HEK293 (cell line): ENCODE results near the gene CNGB1.

ENCODE experiments used
- CTCF ChIA-PET: fragments of 350-600 bp; formaldehyde crosslinking; extraction: SDS; loops from one replicate; lab custom pipeline; 2021; ENCODE audit warnings: antibody characterized with exemption; lab: Yijun Ruan, JAX
- POLR2A ChIA-PET: fragments of 300-600 bp; formaldehyde crosslinking; extraction: SDS; loops from one replicate; lab custom pipeline; 2020; ENCODE audit warnings: antibody characterized with exemption, inconsistent platforms; lab: Yijun Ruan, JAX
- H3K27ac ChIP-seq: fragments of 200-500 bp; sonication (Bioruptor generic); 2 replicates; pipeline ENCODE4 v1.5.1; 2014; ENCODE audit warnings: low read depth, low read length, control low read depth, inconsistent platforms; ENCODE audit errors: extremely low read depth
- H3K36me3 ChIP-seq, 2 experiments: fragments of 200-500 bp in 1 of 2; sonication (Bioruptor generic) in 1 of 2; 1 replicate in 1 of 2; 2 replicates in 1 of 2; pipeline ENCODE4 v1.5.1; 2014 to 2017; ENCODE audit warnings: inconsistent platforms in 2 of 2, low read length in 2 of 2; ENCODE audit not compliant: control insufficient read depth in 2 of 2, insufficient read depth in 1 of 2
- H3K4me1 ChIP-seq: fragments of 200-500 bp; sonication (Bioruptor generic); 2 replicates; pipeline ENCODE4 v1.5.1; 2014; ENCODE audit warnings: mild to moderate bottlenecking, low read length, inconsistent platforms; ENCODE audit not compliant: control insufficient read depth, insufficient read depth
- H3K4me3 ChIP-seq: 2 replicates; pipeline ENCODE4 v1.5.1; 2011; ENCODE audit warnings: low read depth, mild to moderate bottlenecking, control low read depth, low read length, moderate library complexity
- H3K9me3 ChIP-seq: fragments of 200-500 bp; sonication (Bioruptor generic); 2 replicates; pipeline ENCODE4 v1.5.1; 2014; ENCODE audit warnings: low read depth, low read length, inconsistent platforms; ENCODE audit not compliant: control insufficient read depth, insufficient read depth
- GLIS1 ChIP-seq: fragments of 450-650 bp; formaldehyde crosslinking; IDR thresholded peaks from 2 replicates; pipeline ENCODE4 v1.5.1; 2016; ENCODE audit warnings: missing biosample characterization, missing genetic modification characterization
- GLIS2 ChIP-seq: fragments of 450-650 bp; formaldehyde crosslinking; IDR thresholded peaks from 2 replicates; pipeline ENCODE4 v1.5.1; 2016; ENCODE audit warnings: missing biosample characterization, missing genetic modification characterization
- SP7 ChIP-seq: fragments of 450-650 bp; formaldehyde crosslinking; IDR thresholded peaks from 2 replicates; pipeline ENCODE4 v1.5.1; 2016; ENCODE audit warnings: missing biosample characterization, missing genetic modification characterization
- ZFHX2 ChIP-seq: fragments of 450-650 bp; formaldehyde crosslinking; conservative IDR thresholded peaks from 2 replicates; pipeline ENCODE4 v1.5.1; 2016; ENCODE audit warnings: missing biosample characterization, missing genetic modification characterization
- ZNF138 ChIP-seq: fragments of 450-650 bp; formaldehyde crosslinking; IDR thresholded peaks from 2 replicates; pipeline ENCODE4 v1.5.1; 2016; ENCODE audit warnings: missing biosample characterization, missing genetic modification characterization, borderline replicate concordance
- ZNF423 ChIP-seq: fragments of 450-650 bp; formaldehyde crosslinking; IDR thresholded peaks from 2 replicates; pipeline ENCODE4 v1.5.1; 2016; ENCODE audit warnings: missing biosample characterization, missing genetic modification characterization
- ZNF433 ChIP-seq: fragments of 450-650 bp; formaldehyde crosslinking; IDR thresholded peaks from 2 replicates; pipeline ENCODE4 v1.5.1; 2016; ENCODE audit warnings: missing biosample characterization, missing genetic modification characterization, low read depth
- ZNF600 ChIP-seq: fragments of 450-650 bp; formaldehyde crosslinking; IDR thresholded peaks from 2 replicates; pipeline ENCODE4 v1.5.1; 2016; ENCODE audit warnings: missing biosample characterization, missing genetic modification characterization
- ZNF677 ChIP-seq: fragments of 450-650 bp; IDR thresholded peaks from 2 replicates; pipeline ENCODE4 v1.5.0; 2018; ENCODE audit warnings: missing biosample characterization, mild to moderate bottlenecking, missing genetic modification characterization, moderate library complexity
- ZNF707 ChIP-seq: fragments of 450-650 bp; formaldehyde crosslinking; IDR thresholded peaks from 2 replicates; pipeline ENCODE4 v1.5.1; 2016; ENCODE audit warnings: missing biosample characterization, missing genetic modification characterization
- ZNF791 ChIP-seq: fragments of 450-650 bp; formaldehyde crosslinking; IDR thresholded peaks from 2 replicates; pipeline ENCODE4 v1.5.1; 2016; ENCODE audit warnings: missing biosample characterization, missing genetic modification characterization
- ZNF792 ChIP-seq: fragments of 450-650 bp; formaldehyde crosslinking; IDR thresholded peaks from 2 replicates; pipeline ENCODE4 v1.5.1; 2016; ENCODE audit warnings: missing biosample characterization, missing genetic modification characterization
- TF ChIP-seq, protein P1 (sequence below): fragments of 450-650 bp; formaldehyde crosslinking; IDR thresholded peaks from 2 replicates; pipeline ENCODE4 v1.5.1; 2016; ENCODE audit warnings: missing biosample characterization, missing genetic modification characterization, borderline replicate concordance
- TF ChIP-seq, protein P2 (sequence below): fragments of 450-650 bp; formaldehyde crosslinking; IDR thresholded peaks from 2 replicates; pipeline ENCODE4 v1.5.1; 2016; ENCODE audit warnings: missing biosample characterization, missing genetic modification characterization
- TF ChIP-seq, protein P3 (sequence below): fragments of 450-650 bp; formaldehyde crosslinking; IDR thresholded peaks from 2 replicates; pipeline ENCODE4 v1.5.1; 2016; ENCODE audit warnings: missing biosample characterization, missing genetic modification characterization, borderline replicate concordance
- TF ChIP-seq, protein P4 (sequence below): fragments of 450-650 bp; formaldehyde crosslinking; IDR thresholded peaks from 2 replicates; pipeline ENCODE4 v1.5.1; 2016; ENCODE audit warnings: missing biosample characterization, missing genetic modification characterization
- TF ChIP-seq, protein P5 (sequence below): fragments of 450-650 bp; formaldehyde crosslinking; IDR thresholded peaks from 2 replicates; pipeline ENCODE4 v1.5.1; 2016; ENCODE audit warnings: missing biosample characterization, missing genetic modification characterization
- TF ChIP-seq, protein P6 (sequence below): fragments of 450-650 bp; formaldehyde crosslinking; optimal IDR thresholded peaks from 2 replicates; pipeline ENCODE3; 2016; ENCODE audit warnings: missing biosample characterization, mild to moderate bottlenecking, missing genetic modification characterization
- TF ChIP-seq, protein P7 (sequence below): fragments of 450-650 bp; formaldehyde crosslinking; IDR thresholded peaks from 2 replicates; pipeline ENCODE4 v1.5.1; 2016; ENCODE audit warnings: missing biosample characterization, missing genetic modification characterization

Gene CNGB1

DNA sequence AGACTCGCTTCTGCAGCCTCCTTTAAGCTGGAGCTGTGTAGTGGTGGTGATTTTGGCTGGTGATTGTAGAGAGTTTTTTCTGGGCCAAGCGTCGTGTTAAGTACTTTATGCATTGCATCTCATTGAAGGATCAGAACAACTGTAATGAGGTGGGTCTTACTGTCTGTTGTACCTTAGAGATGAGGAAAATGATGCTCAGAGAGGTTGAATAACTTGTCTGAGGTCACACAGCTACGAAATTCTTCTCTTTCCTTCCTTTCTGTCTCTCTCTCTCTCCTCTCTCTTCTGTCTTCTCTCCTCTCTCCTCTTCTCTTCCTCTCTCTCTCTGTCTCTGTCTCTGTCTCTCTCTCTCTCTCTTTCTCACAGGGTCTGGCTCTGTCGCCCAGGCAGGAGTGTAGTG is 82.8 kb downstream of the CNGB1 start:
- ChIA-PET POLR2A (no interaction called here), CTCF (interaction anchor here (0.8 to 4.5 kb wide), 4 partner anchors 11 to 131 kb away, joined by 3 to 25 read pairs (median 3); no protein-coding TSS in a partner anchor)
- no peak overlapping the region for H3K4me3 ChIP-seq
- no peaks in the 10 kb centered on the region for H3K9me3 ChIP-seq
- no peak overlapping the region for H3K27ac ChIP-seq
- H3K36me3 ChIP-seq = no peaks in the 10 kb centered on the region
- TF ChIP-seq, protein P1, sequence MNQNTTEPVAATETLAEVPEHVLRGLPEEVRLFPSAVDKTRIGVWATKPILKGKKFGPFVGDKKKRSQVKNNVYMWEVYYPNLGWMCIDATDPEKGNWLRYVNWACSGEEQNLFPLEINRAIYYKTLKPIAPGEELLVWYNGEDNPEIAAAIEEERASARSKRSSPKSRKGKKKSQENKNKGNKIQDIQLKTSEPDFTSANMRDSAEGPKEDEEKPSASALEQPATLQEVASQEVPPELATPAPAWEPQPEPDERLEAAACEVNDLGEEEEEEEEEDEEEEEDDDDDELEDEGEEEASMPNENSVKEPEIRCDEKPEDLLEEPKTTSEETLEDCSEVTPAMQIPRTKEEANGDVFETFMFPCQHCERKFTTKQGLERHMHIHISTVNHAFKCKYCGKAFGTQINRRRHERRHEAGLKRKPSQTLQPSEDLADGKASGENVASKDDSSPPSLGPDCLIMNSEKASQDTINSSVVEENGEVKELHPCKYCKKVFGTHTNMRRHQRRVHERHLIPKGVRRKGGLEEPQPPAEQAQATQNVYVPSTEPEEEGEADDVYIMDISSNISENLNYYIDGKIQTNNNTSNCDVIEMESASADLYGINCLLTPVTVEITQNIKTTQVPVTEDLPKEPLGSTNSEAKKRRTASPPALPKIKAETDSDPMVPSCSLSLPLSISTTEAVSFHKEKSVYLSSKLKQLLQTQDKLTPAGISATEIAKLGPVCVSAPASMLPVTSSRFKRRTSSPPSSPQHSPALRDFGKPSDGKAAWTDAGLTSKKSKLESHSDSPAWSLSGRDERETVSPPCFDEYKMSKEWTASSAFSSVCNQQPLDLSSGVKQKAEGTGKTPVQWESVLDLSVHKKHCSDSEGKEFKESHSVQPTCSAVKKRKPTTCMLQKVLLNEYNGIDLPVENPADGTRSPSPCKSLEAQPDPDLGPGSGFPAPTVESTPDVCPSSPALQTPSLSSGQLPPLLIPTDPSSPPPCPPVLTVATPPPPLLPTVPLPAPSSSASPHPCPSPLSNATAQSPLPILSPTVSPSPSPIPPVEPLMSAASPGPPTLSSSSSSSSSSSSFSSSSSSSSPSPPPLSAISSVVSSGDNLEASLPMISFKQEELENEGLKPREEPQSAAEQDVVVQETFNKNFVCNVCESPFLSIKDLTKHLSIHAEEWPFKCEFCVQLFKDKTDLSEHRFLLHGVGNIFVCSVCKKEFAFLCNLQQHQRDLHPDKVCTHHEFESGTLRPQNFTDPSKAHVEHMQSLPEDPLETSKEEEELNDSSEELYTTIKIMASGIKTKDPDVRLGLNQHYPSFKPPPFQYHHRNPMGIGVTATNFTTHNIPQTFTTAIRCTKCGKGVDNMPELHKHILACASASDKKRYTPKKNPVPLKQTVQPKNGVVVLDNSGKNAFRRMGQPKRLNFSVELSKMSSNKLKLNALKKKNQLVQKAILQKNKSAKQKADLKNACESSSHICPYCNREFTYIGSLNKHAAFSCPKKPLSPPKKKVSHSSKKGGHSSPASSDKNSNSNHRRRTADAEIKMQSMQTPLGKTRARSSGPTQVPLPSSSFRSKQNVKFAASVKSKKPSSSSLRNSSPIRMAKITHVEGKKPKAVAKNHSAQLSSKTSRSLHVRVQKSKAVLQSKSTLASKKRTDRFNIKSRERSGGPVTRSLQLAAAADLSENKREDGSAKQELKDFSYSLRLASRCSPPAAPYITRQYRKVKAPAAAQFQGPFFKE (tag by site-specific recombination) = no peak
- TF ChIP-seq, protein P2, sequence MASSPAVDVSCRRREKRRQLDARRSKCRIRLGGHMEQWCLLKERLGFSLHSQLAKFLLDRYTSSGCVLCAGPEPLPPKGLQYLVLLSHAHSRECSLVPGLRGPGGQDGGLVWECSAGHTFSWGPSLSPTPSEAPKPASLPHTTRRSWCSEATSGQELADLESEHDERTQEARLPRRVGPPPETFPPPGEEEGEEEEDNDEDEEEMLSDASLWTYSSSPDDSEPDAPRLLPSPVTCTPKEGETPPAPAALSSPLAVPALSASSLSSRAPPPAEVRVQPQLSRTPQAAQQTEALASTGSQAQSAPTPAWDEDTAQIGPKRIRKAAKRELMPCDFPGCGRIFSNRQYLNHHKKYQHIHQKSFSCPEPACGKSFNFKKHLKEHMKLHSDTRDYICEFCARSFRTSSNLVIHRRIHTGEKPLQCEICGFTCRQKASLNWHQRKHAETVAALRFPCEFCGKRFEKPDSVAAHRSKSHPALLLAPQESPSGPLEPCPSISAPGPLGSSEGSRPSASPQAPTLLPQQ = no peak
- TF ChIP-seq, protein P3, sequence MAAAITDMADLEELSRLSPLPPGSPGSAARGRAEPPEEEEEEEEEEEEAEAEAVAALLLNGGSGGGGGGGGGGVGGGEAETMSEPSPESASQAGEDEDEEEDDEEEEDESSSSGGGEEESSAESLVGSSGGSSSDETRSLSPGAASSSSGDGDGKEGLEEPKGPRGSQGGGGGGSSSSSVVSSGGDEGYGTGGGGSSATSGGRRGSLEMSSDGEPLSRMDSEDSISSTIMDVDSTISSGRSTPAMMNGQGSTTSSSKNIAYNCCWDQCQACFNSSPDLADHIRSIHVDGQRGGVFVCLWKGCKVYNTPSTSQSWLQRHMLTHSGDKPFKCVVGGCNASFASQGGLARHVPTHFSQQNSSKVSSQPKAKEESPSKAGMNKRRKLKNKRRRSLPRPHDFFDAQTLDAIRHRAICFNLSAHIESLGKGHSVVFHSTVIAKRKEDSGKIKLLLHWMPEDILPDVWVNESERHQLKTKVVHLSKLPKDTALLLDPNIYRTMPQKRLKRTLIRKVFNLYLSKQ = no peak
- no peak for TF ChIP-seq ZFHX2 (tag by site-specific recombination)
- no peak for TF ChIP-seq ZNF433 (tag by site-specific recombination)
- TF ChIP-seq ZNF791 (tag by site-specific recombination) = no peak
- TF ChIP-seq GLIS2 (tag by site-specific recombination) = no peak
- TF ChIP-seq, protein P4, sequence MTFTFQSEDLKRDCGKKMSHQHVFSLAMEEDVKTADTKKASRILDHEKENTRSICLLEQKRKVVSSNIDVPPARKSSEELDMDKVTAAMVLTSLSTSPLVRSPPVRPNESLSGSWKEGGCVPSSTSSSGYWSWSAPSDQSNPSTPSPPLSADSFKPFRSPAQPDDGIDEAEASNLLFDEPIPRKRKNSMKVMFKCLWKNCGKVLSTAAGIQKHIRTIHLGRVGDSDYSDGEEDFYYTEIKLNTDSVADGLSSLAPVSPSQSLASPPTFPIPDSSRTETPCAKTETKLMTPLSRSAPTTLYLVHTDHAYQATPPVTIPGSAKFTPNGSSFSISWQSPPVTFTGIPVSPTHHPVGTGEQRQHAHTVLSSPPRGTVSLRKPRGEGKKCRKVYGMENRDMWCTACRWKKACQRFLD (tag by site-specific recombination) = no peak
- TF ChIP-seq, protein P5, sequence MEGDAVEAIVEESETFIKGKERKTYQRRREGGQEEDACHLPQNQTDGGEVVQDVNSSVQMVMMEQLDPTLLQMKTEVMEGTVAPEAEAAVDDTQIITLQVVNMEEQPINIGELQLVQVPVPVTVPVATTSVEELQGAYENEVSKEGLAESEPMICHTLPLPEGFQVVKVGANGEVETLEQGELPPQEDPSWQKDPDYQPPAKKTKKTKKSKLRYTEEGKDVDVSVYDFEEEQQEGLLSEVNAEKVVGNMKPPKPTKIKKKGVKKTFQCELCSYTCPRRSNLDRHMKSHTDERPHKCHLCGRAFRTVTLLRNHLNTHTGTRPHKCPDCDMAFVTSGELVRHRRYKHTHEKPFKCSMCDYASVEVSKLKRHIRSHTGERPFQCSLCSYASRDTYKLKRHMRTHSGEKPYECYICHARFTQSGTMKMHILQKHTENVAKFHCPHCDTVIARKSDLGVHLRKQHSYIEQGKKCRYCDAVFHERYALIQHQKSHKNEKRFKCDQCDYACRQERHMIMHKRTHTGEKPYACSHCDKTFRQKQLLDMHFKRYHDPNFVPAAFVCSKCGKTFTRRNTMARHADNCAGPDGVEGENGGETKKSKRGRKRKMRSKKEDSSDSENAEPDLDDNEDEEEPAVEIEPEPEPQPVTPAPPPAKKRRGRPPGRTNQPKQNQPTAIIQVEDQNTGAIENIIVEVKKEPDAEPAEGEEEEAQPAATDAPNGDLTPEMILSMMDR (tag by site-specific recombination) = no peak
- no peak for TF ChIP-seq ZNF792 (tag by site-specific recombination)
- TF ChIP-seq ZNF677 (tag by site-specific recombination) = no peak
- TF ChIP-seq, protein P6, sequence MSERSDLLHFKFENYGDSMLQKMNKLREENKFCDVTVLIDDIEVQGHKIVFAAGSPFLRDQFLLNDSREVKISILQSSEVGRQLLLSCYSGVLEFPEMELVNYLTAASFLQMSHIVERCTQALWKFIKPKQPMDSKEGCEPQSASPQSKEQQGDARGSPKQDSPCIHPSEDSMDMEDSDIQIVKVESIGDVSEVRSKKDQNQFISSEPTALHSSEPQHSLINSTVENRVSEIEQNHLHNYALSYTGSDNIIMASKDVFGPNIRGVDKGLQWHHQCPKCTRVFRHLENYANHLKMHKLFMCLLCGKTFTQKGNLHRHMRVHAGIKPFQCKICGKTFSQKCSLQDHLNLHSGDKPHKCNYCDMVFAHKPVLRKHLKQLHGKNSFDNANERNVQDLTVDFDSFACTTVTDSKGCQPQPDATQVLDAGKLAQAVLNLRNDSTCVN = no peak
- no peak for TF ChIP-seq ZNF138
- no peak for TF ChIP-seq SP7
- TF ChIP-seq ZNF600 (tag by site-specific recombination) = no peak
- TF ChIP-seq ZNF707 (tag by site-specific recombination) = no peak
- TF ChIP-seq, protein P7, sequence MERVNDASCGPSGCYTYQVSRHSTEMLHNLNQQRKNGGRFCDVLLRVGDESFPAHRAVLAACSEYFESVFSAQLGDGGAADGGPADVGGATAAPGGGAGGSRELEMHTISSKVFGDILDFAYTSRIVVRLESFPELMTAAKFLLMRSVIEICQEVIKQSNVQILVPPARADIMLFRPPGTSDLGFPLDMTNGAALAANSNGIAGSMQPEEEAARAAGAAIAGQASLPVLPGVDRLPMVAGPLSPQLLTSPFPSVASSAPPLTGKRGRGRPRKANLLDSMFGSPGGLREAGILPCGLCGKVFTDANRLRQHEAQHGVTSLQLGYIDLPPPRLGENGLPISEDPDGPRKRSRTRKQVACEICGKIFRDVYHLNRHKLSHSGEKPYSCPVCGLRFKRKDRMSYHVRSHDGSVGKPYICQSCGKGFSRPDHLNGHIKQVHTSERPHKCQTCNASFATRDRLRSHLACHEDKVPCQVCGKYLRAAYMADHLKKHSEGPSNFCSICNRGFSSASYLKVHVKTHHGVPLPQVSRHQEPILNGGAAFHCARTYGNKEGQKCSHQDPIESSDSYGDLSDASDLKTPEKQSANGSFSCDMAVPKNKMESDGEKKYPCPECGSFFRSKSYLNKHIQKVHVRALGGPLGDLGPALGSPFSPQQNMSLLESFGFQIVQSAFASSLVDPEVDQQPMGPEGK (tag by site-specific recombination) = no peak
- TF ChIP-seq ZNF423 (tag by site-specific recombination) = no peak
- TF ChIP-seq GLIS1 (tag by site-specific recombination) = no peak
- H3K4me1 ChIP-seq = no peaks in the 10 kb centered on the region; the same call in 1 of the 2 replicates
